GM23248 (cell line): ENCODE data around the gene TES. TPM values are rescaled to one million over a fixed set of nuclear protein-coding genes. Genes with fewer than 3 reads are reported as not detected.

Experiments
- DNase-seq: peaks from one replicate; pipeline ENCODE4 v3.0.0-alpha.2; 2015
- H2AFZ ChIP-seq: fragments of 200-600 bp; sonication (generic); 2 replicates; pipeline ENCODE4 v1.6.1; 2016; ENCODE audit warnings: antibody characterized with exemption
- H3F3A ChIP-seq: fragments of 200-600 bp; sonication (generic); 2 replicates; pipeline ENCODE4 v1.6.1; 2016; ENCODE audit warnings: mild to moderate bottlenecking, antibody characterized with exemption, mixed run types; ENCODE audit not compliant: insufficient read depth
- H3K27ac ChIP-seq: fragments of 200-600 bp; sonication (generic); 2 replicates; pipeline ENCODE4 v1.5.1; 2016; ENCODE audit warnings: mild to moderate bottlenecking
- H3K27me3 ChIP-seq: fragments of 200-600 bp; sonication (generic); replicated peaks from 2 replicates; pipeline ENCODE4 v1.6.1; 2016; ENCODE audit warnings: mild to moderate bottlenecking; ENCODE audit not compliant: insufficient read depth
- H3K36me3 ChIP-seq: fragments of 200-600 bp; sonication (generic); 2 replicates; pipeline ENCODE4 v1.6.1; 2016; ENCODE audit warnings: low read depth, mild to moderate bottlenecking
- H3K4me1 ChIP-seq: fragments of 200-600 bp; sonication (generic); 2 replicates; pipeline ENCODE4 v1.6.1; 2016; ENCODE audit warnings: mild to moderate bottlenecking; ENCODE audit not compliant: insufficient read depth
- H3K4me2 ChIP-seq: fragments of 200-600 bp; sonication (generic); one replicate; pipeline ENCODE4 v1.6.1; 2016; ENCODE audit warnings: mild to moderate bottlenecking; ENCODE audit not compliant: unreplicated experiment
- H3K4me3 ChIP-seq: fragments of 200-600 bp; sonication (generic); 2 replicates; pipeline ENCODE4 v1.5.1; 2016; ENCODE audit warnings: mild to moderate bottlenecking
- H3K79me2 ChIP-seq: fragments of 200-600 bp; sonication (generic); 2 replicates; pipeline ENCODE4 v1.6.1; 2016; ENCODE audit warnings: mild to moderate bottlenecking; ENCODE audit not compliant: insufficient read depth
- H3K9ac ChIP-seq: fragments of 200-600 bp; sonication (generic); 2 replicates; pipeline ENCODE4 v1.6.1; 2016; ENCODE audit warnings: mild to moderate bottlenecking
- H3K9me2 ChIP-seq: fragments of 200-600 bp; sonication (generic); 2 replicates; pipeline ENCODE4 v1.6.1; 2016; ENCODE audit warnings: mixed run types, mild to moderate bottlenecking, moderate library complexity; ENCODE audit not compliant: insufficient read depth
- H3K9me3 ChIP-seq: fragments of 200-600 bp; sonication (generic); one replicate; pipeline ENCODE4 v1.6.1; 2017; ENCODE audit warnings: low read depth
- H4K20me1 ChIP-seq: fragments of 200-600 bp; sonication (generic); 2 replicates; pipeline ENCODE4 v1.6.0; 2016; ENCODE audit not compliant: insufficient read depth
- EZH2 ChIP-seq: fragments of 200-600 bp; sonication (generic); IDR thresholded peaks from 2 replicates; pipeline ENCODE4 v1.6.1; 2018; ENCODE audit warnings: antibody characterized with exemption, mild to moderate bottlenecking; ENCODE audit not compliant: insufficient read depth, poor library complexity, severe bottlenecking
- EZH2phosphoT487 ChIP-seq: fragments of 200-600 bp; sonication (generic); IDR thresholded peaks from 2 replicates; pipeline ENCODE4 v1.6.1; 2018; ENCODE audit warnings: antibody characterized with exemption, moderate library complexity, mild to moderate bottlenecking, low read depth; ENCODE audit not compliant: insufficient read depth
- WGBS, 2 experiments: methylation state at CpG; one replicate each; pipeline ENCODE4 v1.1.6; 2015 to 2017; ENCODE audit warnings: low lambda C conversion rate in 2 of 2, low coverage in 1 of 2; ENCODE audit errors: missing lambda C conversion rate in 2 of 2; 5-methylcytosine and 5-hydroxymethylcytosine counted together
- in situ Hi-C: fragments of 300-500 bp; cut with MboI; formaldehyde crosslinking; loops from 2 replicates; pipeline ENCODE4 v1.15.0; 2020
- polyA plus RNA-seq: library from polyadenylated mRNA; unstranded; fragments of >200 nt; fragmentation: Nextera tagmentation; extraction: Ambion mirVana; gene quantifications from 2 replicates; pipeline ENCODE4 v1.2.1, GENCODE V29; 2016
- total RNA-seq: library from RNA; depleted of rRNA; stranded (reverse); fragments of >200 nt; shearing (Covaris generic); gene quantifications from 2 replicates; pipeline ENCODE4 v1.2.3, GENCODE V29; 2014; rRNA removed

The TES gene
- total and polyA plus RNA-seq, 2 experiments from 2014 or later = 32.5 to 41.5 TPM

DNA sequence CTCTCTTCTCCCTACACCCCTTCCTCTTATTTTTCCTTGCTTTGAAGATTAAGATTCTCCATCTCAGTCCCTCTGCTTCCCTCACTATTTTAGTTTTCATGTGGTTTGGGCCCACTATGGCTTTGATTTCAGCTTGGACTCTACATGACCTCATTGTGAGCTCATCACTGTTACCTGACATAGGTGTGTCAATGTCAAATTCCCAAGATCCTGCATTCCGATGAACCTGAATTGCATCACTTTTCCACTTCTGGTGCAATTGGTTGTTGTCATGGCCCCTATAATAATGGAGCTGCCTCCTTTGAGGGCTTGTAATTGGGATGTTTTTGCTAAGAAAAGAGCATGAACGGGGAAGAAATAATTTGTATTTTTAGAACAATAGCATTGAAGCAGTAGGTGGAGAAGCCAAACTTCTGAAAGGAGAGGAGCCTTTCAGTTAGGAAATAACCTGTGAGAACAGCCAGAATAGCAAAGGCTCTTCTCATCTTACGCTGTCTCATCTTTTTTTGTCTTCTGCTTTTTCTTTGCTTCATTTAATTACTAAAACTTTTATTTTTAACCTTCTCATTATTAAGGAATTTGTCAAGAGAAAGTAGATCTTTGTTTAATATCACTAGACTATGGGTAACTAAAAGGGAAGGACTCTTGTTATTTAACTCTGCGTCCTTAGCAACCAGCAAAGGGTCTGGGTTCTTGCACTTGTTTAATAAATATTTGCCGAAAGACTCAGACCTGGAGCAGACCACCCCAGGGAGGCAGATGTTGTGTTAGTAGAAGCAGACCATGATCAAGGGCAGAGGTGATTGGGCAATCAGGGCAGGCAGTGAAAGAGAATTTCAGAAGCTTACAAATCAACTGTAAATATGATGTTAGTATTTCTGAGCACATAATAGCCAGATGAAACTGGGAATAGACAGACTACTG is 95.4 kb downstream of the TES start:
- no peak overlapping the region for H3K4me3 ChIP-seq
- no peaks in the 10 kb centered on the region for H3K4me1 ChIP-seq
- H3K9me3 ChIP-seq = no peaks in the 10 kb centered on the region
- no peaks in the 10 kb centered on the region for H3K27me3 ChIP-seq
- H4K20me1 ChIP-seq = no peaks in the 10 kb centered on the region
- no peak overlapping the region for H3K27ac ChIP-seq
- WGBS, 2 experiments = 46 to 49% methylated on average over 5 of the region's 5 CpGs
- no peaks in the 10 kb centered on the region for H3K79me2 ChIP-seq
- no peaks in the 10 kb centered on the region for H3F3A ChIP-seq
- H3K9me2 ChIP-seq = no peaks in the 10 kb centered on the region
- no peak overlapping the region for H3K9ac ChIP-seq
- in situ Hi-C loops = no loop called here
- no peak overlapping the region for H2AFZ ChIP-seq
- no peaks in the 10 kb centered on the region for H3K36me3 ChIP-seq
- TF ChIP-seq EZH2phosphoT487 (no peak), EZH2 (no peak)
- H3K4me2 ChIP-seq = no peak overlapping the region
- DNase-seq = no peak

GRCh38 chr7:116306409-116307048 is 96.2 kb downstream of the TES start:
- Histone ChIP-seq H3K4me2 (no peak overlapping the region), H3K9ac (no peak overlapping the region), H3K27ac (no peak overlapping the region), H3K79me2 (no peaks in the 10 kb centered on the region), H3K36me3 (no peaks in the 10 kb centered on the region), H4K20me1 (no peaks in the 10 kb centered on the region), H3K9me2 (no peaks in the 10 kb centered on the region; the same call in 1 of the 2 replicates), H3K9me3 (no peaks in the 10 kb centered on the region), H2AFZ (no peak overlapping the region), H3K4me3 (no peak overlapping the region), H3K27me3 (no peaks in the 10 kb centered on the region), H3F3A (no peaks in the 10 kb centered on the region), H3K4me1 (no peaks in the 10 kb centered on the region)
- TF ChIP-seq EZH2 (no peak), EZH2phosphoT487 (no peak)
- WGBS, 2 experiments = 49 to 51% methylated on average over 2 of the region's 2 CpGs
- DNase-seq = no peak
- in situ Hi-C loops = no loop called here

GRCh38 chr7:116307253-116307652 is 96.9 kb downstream of the TES start:
- Histone ChIP-seq H2AFZ (no peak overlapping the region), H3K79me2 (no peaks in the 10 kb centered on the region), H3K4me2 (no peak overlapping the region), H3F3A (no peaks in the 10 kb centered on the region), H3K27me3 (no peaks in the 10 kb centered on the region), H3K9me3 (no peaks in the 10 kb centered on the region), H3K4me1 (no peaks in the 10 kb centered on the region), H4K20me1 (no peaks in the 10 kb centered on the region), H3K36me3 (no peaks in the 10 kb centered on the region), H3K27ac (no peak overlapping the region), H3K4me3 (no peak overlapping the region), H3K9me2 (no peaks in the 10 kb centered on the region; the same call in 1 of the 2 replicates), H3K9ac (no peak overlapping the region)
- TF ChIP-seq EZH2 = no peak
- TF ChIP-seq EZH2phosphoT487 = no peak
- in situ Hi-C loops = no loop called here
- DNase-seq = no peak

Other genes with a start within 250 kb of the TES start
- 0.51 TPM in 1 of 2 replicates, not detected in the other for gene TFEC, start 179.8 kb upstream of the TES start, total RNA-seq
- not detected in 2 replicates for gene TFEC, start 179.8 kb upstream of the TES start, polyA plus RNA-seq